PFSK-1 (cell line): ENCODE results near the gene GPRIN2.

Experiments used
- FOXP2 ChIP-seq: optimal IDR thresholded peaks from 2 replicates; pipeline ENCODE3; 2011; ENCODE audit warnings: borderline replicate concordance, control low read depth, inconsistent platforms; ENCODE audit not compliant: insufficient read depth; ENCODE audit errors: extremely low read length, extremely low read depth
- POLR2AphosphoS5 ChIP-seq: IDR thresholded peaks from 2 replicates; pipeline ENCODE4 v1.6.1; 2012; ENCODE audit warnings: low read depth, mild to moderate bottlenecking, control low read depth, low read length, moderate library complexity
- SIN3A ChIP-seq: IDR thresholded peaks from 2 replicates; pipeline ENCODE4 v1.6.1; 2012; ENCODE audit warnings: mild to moderate bottlenecking, low read length, moderate library complexity, borderline replicate concordance; ENCODE audit not compliant: insufficient read depth
- TAF1 ChIP-seq: IDR thresholded peaks from 2 replicates; pipeline ENCODE4 v1.6.1; 2012; ENCODE audit warnings: low read length, control low read depth, borderline replicate concordance; ENCODE audit not compliant: insufficient read depth
- TF ChIP-seq, protein P1 (sequence below), 2 experiments: IDR thresholded peaks; 2 replicates each; pipeline versions ENCODE4 v1.6.1 to v1.8.0; 2011 to 2012; ENCODE audit warnings: low read depth in 2 of 2, low read length in 2 of 2, control low read depth in 1 of 2, inconsistent platforms in 1 of 2, mild to moderate bottlenecking in 1 of 2, moderate library complexity in 1 of 2; ENCODE audit not compliant: insufficient read depth in 1 of 2

GPRIN2 gene

DNA sequence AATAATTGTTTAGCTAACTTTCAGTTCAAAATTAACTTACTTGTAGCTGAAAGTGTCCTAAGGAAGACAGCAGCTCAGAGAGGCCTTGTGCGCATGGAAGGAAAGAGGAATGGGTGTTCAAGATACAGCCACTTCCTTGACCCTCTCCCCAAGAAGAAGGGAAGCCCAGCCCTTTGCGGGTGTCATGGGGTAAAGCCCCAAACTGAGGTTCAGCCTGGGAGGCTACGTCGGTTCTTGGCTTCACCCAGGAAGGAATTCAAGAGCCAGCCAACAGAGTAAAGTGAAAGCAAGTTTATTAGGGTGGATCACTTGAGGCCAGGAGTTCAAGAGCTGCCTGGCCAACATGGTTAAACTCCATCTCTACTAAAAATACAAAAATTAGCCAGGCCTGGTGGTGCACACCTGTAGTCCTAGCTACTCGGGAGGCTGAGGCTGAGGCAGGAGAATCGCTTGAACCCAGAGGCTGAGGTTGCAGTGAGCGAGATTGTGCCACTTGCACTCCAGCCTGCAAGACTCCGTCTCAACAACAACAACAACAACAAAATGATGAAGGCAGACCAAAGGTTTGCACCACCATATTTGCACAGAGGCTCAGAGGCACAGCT, 15.9 kb downstream of the GPRIN2 start:
- TF ChIP-seq FOXP2 (no peak), TAF1 (no peak), POLR2AphosphoS5 (no peak), SIN3A (no peak)
- TF ChIP-seq, protein P1, sequence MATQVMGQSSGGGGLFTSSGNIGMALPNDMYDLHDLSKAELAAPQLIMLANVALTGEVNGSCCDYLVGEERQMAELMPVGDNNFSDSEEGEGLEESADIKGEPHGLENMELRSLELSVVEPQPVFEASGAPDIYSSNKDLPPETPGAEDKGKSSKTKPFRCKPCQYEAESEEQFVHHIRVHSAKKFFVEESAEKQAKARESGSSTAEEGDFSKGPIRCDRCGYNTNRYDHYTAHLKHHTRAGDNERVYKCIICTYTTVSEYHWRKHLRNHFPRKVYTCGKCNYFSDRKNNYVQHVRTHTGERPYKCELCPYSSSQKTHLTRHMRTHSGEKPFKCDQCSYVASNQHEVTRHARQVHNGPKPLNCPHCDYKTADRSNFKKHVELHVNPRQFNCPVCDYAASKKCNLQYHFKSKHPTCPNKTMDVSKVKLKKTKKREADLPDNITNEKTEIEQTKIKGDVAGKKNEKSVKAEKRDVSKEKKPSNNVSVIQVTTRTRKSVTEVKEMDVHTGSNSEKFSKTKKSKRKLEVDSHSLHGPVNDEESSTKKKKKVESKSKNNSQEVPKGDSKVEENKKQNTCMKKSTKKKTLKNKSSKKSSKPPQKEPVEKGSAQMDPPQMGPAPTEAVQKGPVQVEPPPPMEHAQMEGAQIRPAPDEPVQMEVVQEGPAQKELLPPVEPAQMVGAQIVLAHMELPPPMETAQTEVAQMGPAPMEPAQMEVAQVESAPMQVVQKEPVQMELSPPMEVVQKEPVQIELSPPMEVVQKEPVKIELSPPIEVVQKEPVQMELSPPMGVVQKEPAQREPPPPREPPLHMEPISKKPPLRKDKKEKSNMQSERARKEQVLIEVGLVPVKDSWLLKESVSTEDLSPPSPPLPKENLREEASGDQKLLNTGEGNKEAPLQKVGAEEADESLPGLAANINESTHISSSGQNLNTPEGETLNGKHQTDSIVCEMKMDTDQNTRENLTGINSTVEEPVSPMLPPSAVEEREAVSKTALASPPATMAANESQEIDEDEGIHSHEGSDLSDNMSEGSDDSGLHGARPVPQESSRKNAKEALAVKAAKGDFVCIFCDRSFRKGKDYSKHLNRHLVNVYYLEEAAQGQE (IDR thresholded peaks at IDR 0.05; ENCODE audit: insufficient read depth in 1 of 2, low read depth in 2 of 2, low read length in 2 of 2) = no peak

- TF ChIP-seq FOXP2 (no peak), TAF1 (no peak)
Observed at GRCh38 chr10:46539596-46540411, 16.7 kb downstream of the GPRIN2 start.

DNA sequence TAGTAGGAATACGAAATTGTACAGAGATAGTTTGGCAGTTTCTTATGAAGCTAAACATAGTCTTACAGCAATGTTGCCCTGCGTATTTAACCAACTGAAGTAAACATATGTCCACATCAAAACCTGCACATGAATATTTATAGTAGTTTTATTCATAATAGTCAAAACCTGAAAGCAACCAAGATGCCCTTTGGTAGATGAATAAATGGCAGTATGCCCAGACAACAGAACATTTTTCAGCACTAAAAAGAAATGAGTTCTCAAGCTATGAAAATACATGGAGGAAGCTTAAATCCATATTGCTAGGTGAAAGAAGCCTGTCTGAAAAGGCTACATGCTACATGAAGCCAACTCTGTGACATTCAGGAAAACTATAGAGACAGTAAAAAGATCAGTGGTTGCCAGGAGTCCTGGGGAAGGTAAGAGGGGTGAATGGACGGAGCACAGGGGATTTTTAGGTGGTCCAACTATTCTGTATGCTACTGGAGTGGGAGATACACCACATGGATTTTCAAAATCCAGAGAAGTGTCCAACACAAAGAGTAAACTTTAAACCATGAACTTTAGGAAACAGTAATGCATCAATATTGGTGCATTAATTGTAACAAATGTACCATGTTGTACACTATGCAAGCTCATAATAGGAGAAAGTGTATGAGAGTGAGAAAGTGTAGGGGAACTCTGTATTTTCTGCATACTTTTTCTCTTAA, 17.6 kb downstream of the GPRIN2 start:
- TF ChIP-seq, protein P1 (IDR thresholded peaks at IDR 0.05; ENCODE audit: insufficient read depth in 1 of 2, low read depth in 2 of 2, low read length in 2 of 2) = no peak
- TF ChIP-seq POLR2AphosphoS5 (no peak), TAF1 (no peak)

GRCh38 chr10:46538155-46538554, 18.3 kb downstream of the GPRIN2 start:
- no peak for TF ChIP-seq SIN3A
- no peak for TF ChIP-seq POLR2AphosphoS5
- TF ChIP-seq, protein P1 (IDR thresholded peaks at IDR 0.05; ENCODE audit: insufficient read depth in 1 of 2, low read depth in 2 of 2, low read length in 2 of 2) = no peak
- no peak for TF ChIP-seq TAF1
- TF ChIP-seq FOXP2 = no peak

DNA sequence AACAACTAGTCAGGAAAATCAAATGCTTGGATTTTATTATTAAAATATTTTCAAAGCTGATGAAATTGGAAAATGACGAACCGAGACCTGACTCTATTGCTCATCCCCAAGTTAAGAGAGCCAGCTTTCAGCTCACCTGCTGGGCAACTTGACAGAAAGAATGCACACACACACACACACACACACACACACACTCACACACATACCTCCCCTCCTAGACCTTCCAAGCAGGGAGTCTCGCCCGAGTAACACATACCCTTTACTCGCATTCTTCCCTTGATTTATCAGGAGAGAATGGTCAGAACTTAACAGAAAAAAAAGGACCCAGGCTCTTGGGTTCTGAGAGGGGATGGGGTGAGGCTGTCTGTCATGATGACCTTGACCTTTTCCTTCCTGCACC, 19.1 kb downstream of the GPRIN2 start:
- TF ChIP-seq FOXP2 (no peak), TAF1 (no peak), POLR2AphosphoS5 (no peak), SIN3A (no peak)
- TF ChIP-seq, protein P1 (IDR thresholded peaks at IDR 0.05; ENCODE audit: insufficient read depth in 1 of 2, low read depth in 2 of 2, low read length in 2 of 2) = no peak
